ENCODE measurements around the gene CCDC57.

DNA sequence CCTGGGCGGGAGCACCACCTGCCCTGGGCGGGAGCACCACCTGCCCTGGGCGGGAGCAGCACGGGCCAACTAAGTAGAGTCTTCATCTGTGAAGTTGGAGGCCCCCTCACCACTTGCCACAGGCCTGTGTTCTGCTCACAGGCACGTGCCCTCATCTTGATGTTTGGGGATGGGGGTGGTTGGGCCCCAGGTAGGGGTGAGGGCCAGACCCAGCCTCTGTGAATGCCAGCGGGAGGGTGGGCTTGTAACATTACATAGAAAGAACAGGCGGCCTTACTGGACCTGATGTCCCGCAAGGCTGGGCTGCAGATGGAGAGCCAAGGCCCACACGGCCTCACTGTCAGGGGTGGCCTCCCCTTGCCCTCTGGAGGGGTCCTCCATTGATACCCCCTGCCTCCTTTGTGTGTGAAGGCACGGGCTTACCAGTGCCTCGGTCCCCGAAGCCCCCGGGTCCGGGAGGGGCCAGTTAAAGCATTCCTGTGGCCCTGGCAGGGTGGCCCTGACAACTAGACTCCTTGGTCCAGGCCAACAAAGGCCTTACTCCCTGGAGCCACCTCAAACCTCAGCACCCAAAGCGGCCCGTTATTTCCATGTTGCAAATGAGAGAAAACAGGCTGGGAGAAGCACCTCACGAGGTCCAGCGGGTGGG is 15.1 kb upstream of the CCDC57 start:
- no peak for TF ChIP-seq GATA3 (IDR thresholded peaks at IDR 0.05; ENCODE audit: low read depth, low read length)
- no peak for TF ChIP-seq GATA2 (IDR thresholded peaks at IDR 0.05; ENCODE audit: low read depth, low read length)
